Cardiac muscle cell (in vitro differentiated cells and primary cell): ENCODE results near the gene LTO1. TPM values are rescaled to one million over a fixed set of nuclear protein-coding genes. Genes with fewer than 3 reads are reported as not detected.

Source experiments
- DNase-seq, 2 donors: peaks; one replicate each; pipeline versions ENCODE4 v3.0.0 to v3.0.0-alpha.2; 2010 to 2017; ENCODE audit warnings: low read depth in 1 of 2, low spot score in 1 of 2
- H3K27ac ChIP-seq: fragments of 200-600 bp; sonication (generic); 2 replicates; pipeline ENCODE4 v1.5.1; 2016
- H3K27me3 ChIP-seq: fragments of 200-600 bp; sonication (generic); 2 replicates; pipeline ENCODE4 v1.6.0; 2016; ENCODE audit warnings: control low read depth
- H3K36me3 ChIP-seq: fragments of 200-600 bp; sonication (generic); 2 replicates; pipeline ENCODE4 v1.5.1; 2016; ENCODE audit warnings: control low read depth
- H3K4me1 ChIP-seq: fragments of 200-600 bp; sonication (generic); 2 replicates; pipeline ENCODE4 v1.8.1; 2017; ENCODE audit warnings: low read depth, mild to moderate bottlenecking, mixed run types
- H3K4me3 ChIP-seq: fragments of 200-600 bp; sonication (generic); 2 replicates; pipeline ENCODE4 v1.5.1; 2016; ENCODE audit warnings: mild to moderate bottlenecking
- H3K9me3 ChIP-seq: fragments of 200-600 bp; sonication (generic); 2 replicates; pipeline ENCODE4 v1.5.1; 2017; ENCODE audit warnings: low read depth, mild to moderate bottlenecking, control low read depth
- polyA plus RNA-seq: library from polyadenylated mRNA; unstranded; fragments of >200 nt; fragmentation: Nextera tagmentation; extraction: Ambion mirVana; gene quantifications from 2 replicates; pipeline ENCODE4 v1.2.1, GENCODE V29; 2016
- total RNA-seq: library from RNA; depleted of rRNA; stranded (reverse); fragments of >200 nt; gene quantifications from 2 replicates; pipeline ENCODE4 v1.2.3, GENCODE V29; 2016
- TF ChIP-seq, protein P1 (sequence below): IDR thresholded peaks from 2 replicates; pipeline ENCODE4 v1.5.1; 2012; ENCODE audit warnings: low read depth, mild to moderate bottlenecking, low read length

LTO1 gene
- total and polyA plus RNA-seq, 2 experiments from 2014 or later: 23.0 to 26.2 TPM

DNA sequence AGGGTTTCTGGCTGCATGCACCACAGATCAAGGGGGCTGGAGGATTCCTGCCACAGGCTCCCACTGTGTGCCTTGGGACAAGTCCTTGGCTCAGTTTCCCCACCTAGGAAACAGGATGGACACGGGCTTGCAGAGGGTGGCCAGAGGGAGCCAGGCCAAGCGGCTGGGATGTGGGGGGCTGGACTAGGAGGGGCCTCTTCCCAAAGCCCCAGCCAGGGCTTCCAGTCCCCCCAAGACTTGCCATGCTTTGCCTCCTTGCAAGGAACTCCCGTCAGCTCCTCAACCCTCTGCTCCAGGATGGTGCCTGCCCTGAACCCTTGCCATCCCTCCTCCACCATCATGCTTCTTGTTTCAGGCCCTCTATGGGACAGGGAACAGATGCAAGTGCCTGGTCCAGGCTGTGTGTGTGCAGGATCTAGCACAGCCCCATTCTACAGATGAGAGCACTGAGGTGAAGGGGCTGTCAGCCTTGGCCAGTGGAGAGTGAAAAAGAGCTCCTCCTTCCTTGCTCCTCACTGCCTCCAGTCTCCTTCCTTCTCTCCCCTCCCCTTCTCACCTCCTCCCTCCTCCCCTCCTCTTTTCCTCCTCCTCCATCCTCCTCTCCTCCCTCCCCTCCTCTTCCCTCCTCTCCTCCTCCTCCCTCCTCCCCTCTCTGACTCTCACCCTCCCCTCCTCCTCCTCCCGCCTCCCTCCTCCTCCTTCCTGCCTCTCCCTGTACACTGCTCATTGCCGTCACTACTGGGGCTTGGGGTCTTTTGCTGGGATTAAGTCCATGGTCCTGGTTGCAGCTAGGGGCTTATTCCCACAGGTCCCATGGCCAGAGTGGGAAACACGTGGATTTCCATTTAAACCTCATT lies 42.0 kb upstream of the LTO1 start:
- Histone ChIP-seq H3K9me3 (no peaks in the 10 kb centered on the region), H3K4me1 (no peaks in the 10 kb centered on the region), H3K27ac (no peak overlapping the region), H3K4me3 (no peak overlapping the region), H3K36me3 (no peaks in the 10 kb centered on the region), H3K27me3 (peaks cover 22% of the 10 kb centered on the region)
- DNase-seq: no peak
- TF ChIP-seq, protein P1, sequence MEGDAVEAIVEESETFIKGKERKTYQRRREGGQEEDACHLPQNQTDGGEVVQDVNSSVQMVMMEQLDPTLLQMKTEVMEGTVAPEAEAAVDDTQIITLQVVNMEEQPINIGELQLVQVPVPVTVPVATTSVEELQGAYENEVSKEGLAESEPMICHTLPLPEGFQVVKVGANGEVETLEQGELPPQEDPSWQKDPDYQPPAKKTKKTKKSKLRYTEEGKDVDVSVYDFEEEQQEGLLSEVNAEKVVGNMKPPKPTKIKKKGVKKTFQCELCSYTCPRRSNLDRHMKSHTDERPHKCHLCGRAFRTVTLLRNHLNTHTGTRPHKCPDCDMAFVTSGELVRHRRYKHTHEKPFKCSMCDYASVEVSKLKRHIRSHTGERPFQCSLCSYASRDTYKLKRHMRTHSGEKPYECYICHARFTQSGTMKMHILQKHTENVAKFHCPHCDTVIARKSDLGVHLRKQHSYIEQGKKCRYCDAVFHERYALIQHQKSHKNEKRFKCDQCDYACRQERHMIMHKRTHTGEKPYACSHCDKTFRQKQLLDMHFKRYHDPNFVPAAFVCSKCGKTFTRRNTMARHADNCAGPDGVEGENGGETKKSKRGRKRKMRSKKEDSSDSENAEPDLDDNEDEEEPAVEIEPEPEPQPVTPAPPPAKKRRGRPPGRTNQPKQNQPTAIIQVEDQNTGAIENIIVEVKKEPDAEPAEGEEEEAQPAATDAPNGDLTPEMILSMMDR: no peak

DNA sequence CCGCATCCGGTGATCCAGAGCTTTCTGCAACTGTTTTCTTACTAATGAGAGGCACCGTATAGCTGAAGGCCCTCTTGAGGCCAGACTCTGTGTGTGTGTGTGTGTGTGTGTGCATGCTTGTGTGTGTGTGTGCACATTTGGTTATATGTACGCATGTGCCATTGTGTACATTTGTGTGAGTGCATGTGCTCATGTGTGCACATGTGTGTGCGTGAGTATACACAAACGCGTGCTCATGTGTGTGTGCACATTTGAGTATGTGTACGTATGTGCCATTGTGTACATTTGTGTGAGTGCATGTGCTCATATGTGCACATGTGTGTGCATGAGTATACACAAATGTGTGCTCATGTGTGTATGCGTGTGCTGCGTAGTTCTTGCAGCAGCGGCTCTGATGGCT lies 40.9 kb upstream of the LTO1 start:
- peaks cover 22% of the 10 kb centered on the region for H3K27me3 ChIP-seq
- DNase-seq: no peak
- no peaks in the 10 kb centered on the region for H3K36me3 ChIP-seq
- no peak overlapping the region for H3K4me3 ChIP-seq
- H3K27ac ChIP-seq: no peak overlapping the region
- H3K9me3 ChIP-seq: no peaks in the 10 kb centered on the region
- TF ChIP-seq, protein P1: no peak
- H3K4me1 ChIP-seq: no peaks in the 10 kb centered on the region

DNA sequence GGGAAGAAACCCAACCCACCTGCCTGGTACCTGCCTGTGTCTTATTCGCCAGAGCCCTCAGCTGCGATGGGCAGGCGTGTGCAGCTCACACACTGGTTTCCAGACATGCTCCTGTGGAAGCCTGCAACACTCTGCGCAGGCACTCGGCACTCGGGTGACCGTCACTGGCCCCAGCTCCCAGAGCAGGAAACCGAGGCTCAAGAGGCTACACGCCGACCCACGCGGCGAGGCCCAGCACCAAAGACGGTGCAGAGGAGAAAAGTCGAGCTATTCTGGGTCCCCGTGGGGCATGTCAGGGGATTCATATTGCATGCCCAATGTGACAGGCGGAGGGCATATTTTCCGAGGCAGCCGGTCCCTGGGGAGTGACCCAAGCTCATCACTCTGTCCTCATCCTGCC lies 40.3 kb upstream of the LTO1 start:
- TF ChIP-seq, protein P1: no peak
- Histone ChIP-seq H3K27ac (no peak overlapping the region), H3K9me3 (no peaks in the 10 kb centered on the region), H3K36me3 (no peaks in the 10 kb centered on the region), H3K27me3 (peaks cover 22% of the 10 kb centered on the region), H3K4me3 (no peak overlapping the region), H3K4me1 (no peaks in the 10 kb centered on the region)
- no peak for DNase-seq

DNA sequence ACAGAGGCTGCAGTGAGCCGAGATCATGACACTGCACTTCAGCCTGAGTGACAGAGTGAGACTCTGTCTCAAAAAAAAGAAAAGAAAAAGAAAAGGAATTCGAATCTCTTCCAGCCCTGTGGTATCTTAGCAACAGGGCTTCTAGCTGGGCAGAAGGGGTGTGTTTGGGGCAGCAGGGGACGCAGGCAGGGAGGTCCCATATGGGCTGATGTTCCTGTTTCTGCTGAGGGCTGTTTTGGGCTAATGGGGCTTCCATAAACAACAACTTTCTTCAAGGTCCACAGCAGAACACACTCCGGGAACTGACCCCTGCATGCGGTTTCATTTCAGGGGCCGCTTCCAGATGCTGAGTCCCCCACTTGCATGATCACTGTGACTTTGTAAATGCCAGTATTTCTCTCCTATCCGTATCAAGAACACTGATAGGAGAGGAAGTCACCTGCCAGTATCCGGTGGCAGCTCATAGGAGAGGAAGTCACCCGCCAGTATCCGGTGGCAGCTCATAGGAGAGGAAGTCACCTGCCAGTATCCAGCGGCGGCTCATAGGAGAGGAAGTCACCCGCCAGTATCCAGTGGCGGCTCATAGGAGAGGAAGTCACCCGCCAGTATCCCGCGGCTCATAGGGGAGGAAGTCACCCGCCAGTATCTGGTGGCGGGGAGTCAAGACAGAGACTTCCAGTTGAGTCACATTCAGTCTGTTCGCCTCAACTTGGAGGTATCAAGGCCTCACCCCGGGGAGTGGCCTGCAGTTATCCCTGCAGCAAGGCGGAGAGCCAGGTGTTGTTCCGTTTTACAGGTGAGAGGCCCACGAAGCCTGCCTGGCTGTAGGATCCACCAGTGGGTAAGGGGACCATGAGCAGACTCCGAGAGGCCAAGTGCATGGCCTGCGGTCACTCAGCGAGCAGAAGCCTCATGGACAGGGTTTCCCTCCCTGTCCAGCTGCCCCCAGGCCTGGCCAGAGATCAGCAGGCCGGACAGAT lies 37.0 kb upstream of the LTO1 start:
- Histone ChIP-seq H3K27me3 (peaks cover 7% of the 10 kb centered on the region), H3K4me3 (no peak overlapping the region), H3K9me3 (no peaks in the 10 kb centered on the region), H3K27ac (no peak overlapping the region), H3K36me3 (no peaks in the 10 kb centered on the region), H3K4me1 (no peaks in the 10 kb centered on the region)
- TF ChIP-seq, protein P1: no peak
- no peak for DNase-seq

DNA sequence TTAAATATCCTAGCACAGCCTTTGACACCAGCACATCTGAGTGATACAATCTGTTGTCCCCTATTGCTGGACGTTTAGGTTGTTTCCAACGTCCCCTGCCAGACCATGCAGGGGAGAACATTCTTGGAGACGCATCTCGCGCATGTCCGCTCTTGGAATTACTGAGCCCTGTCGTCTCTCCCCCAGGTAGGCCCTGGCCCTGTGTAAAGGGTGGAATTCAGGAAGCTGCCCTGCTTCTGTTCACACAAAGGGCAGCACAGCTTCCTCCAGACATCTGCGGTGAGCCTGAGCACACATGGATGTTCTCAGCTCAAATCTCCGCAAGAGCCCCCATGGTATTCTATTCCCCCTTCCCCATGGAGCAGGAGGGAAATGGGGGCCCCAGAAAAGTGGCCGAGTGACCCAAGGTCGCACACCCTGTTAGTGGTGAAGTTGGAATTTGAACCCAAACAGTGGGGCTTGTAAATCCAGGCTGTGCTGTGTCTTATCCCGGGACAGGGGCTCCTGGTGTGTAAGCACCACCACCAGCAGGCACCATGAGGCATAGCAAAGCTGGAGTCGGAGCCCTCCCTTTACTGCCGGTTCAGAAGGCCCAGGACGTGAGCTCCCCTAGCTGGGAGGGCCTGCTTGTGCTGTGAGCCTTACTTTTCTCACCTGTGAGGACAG lies 33.7 kb upstream of the LTO1 start:
- peaks cover 24% of the 10 kb centered on the region for H3K27me3 ChIP-seq
- no peak overlapping the region for H3K27ac ChIP-seq
- H3K9me3 ChIP-seq: no peaks in the 10 kb centered on the region
- no peak overlapping the region for H3K4me3 ChIP-seq
- H3K36me3 ChIP-seq: no peaks in the 10 kb centered on the region
- H3K4me1 ChIP-seq: no peaks in the 10 kb centered on the region
- peak in 1 of 2 donors; percentile 42 for DNase-seq
- TF ChIP-seq, protein P1: no peak
